Measurements from ENCODE around the gene HDAC9.

The HDAC9 gene

GRCh38 chr7:18572154-18572553, 76.6 kb downstream of the HDAC9 start:
- DNase-seq (ENCODE audit: low read depth, low spot score): no peak
- Histone ChIP-seq H3K9me3 (ENCODE audit: insufficient read depth, low read length) (no peaks in the 10 kb centered on the region), H3K4me3 (ENCODE audit: insufficient read length, low read depth) (no peak overlapping the region), H3K36me3 (ENCODE audit: insufficient read depth, insufficient read length, low read length) (peaks cover 5% of the 10 kb centered on the region), H3K9ac (ENCODE audit: insufficient read length, low read depth) (no peak overlapping the region), H3K27me3 (ENCODE audit: insufficient read depth, insufficient read length) (no peaks in the 10 kb centered on the region), H3K4me1 (ENCODE audit: insufficient read depth, insufficient read length) (no peaks in the 10 kb centered on the region)
- no peak for TF ChIP-seq YY1 (IDR thresholded peaks at IDR 0.05; ENCODE audit: insufficient read depth, insufficient read length)
- no peak for TF ChIP-seq SUZ12 (IDR thresholded peaks at IDR 0.05; ENCODE audit: extremely low read depth, insufficient read depth, insufficient read length)
- no peak for TF ChIP-seq ZNF274 (IDR thresholded peaks at IDR 0.05; ENCODE audit: low read depth, low read length)

DNA sequence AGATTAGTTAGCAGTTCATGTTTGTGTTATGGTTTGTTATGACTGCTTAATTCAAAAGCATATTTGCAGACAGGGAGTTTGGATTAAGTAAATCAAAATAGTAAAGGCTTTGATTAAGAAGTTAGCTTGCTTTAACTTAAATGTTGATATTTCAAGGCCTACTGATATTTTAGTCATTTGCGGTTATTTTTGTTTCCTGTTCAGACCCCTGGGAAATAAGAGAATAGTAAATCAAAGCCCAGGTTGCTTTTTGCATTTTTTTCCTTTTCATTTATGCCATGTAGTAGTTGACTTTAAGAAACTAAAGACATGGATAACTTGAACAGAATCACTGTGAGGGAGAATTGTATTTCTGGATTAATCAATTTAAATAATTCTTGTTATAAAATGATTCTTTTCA, 77.3 kb downstream of the HDAC9 start:
- no peaks in the 10 kb centered on the region for H3K27me3 ChIP-seq (ENCODE audit: insufficient read depth, insufficient read length)
- TF ChIP-seq ZNF274 (IDR thresholded peaks at IDR 0.05; ENCODE audit: low read depth, low read length): no peak
- no peak for TF ChIP-seq SUZ12 (IDR thresholded peaks at IDR 0.05; ENCODE audit: extremely low read depth, insufficient read depth, insufficient read length)
- TF ChIP-seq YY1 (IDR thresholded peaks at IDR 0.05; ENCODE audit: insufficient read depth, insufficient read length): no peak
- no peak overlapping the region for H3K9ac ChIP-seq (ENCODE audit: insufficient read length, low read depth)
- H3K4me3 ChIP-seq (ENCODE audit: insufficient read length, low read depth): no peak overlapping the region
- no peaks in the 10 kb centered on the region for H3K9me3 ChIP-seq (ENCODE audit: insufficient read depth, low read length)
- peaks cover 5% of the 10 kb centered on the region for H3K36me3 ChIP-seq (ENCODE audit: insufficient read depth, insufficient read length, low read length)
- no peak for DNase-seq (ENCODE audit: low read depth, low spot score)
- no peaks in the 10 kb centered on the region for H3K4me1 ChIP-seq (ENCODE audit: insufficient read depth, insufficient read length)

GRCh38 chr7:18573410-18574234, 78.1 kb downstream of the HDAC9 start:
- Histone ChIP-seq H3K9ac (ENCODE audit: insufficient read length, low read depth) (no peak overlapping the region), H3K36me3 (ENCODE audit: insufficient read depth, insufficient read length, low read length) (peaks cover 5% of the 10 kb centered on the region), H3K9me3 (ENCODE audit: insufficient read depth, low read length) (no peaks in the 10 kb centered on the region), H3K4me1 (ENCODE audit: insufficient read depth, insufficient read length) (no peaks in the 10 kb centered on the region), H3K27me3 (ENCODE audit: insufficient read depth, insufficient read length) (no peaks in the 10 kb centered on the region), H3K4me3 (ENCODE audit: insufficient read length, low read depth) (no peak overlapping the region)
- TF ChIP-seq SUZ12 (IDR thresholded peaks at IDR 0.05; ENCODE audit: extremely low read depth, insufficient read depth, insufficient read length): no peak
- no peak for TF ChIP-seq ZNF274 (IDR thresholded peaks at IDR 0.05; ENCODE audit: low read depth, low read length)
- TF ChIP-seq YY1 (IDR thresholded peaks at IDR 0.05; ENCODE audit: insufficient read depth, insufficient read length): no peak
- no peak for DNase-seq (ENCODE audit: low read depth, low spot score)

GRCh38 chr7:18574235-18574540, 78.6 kb downstream of the HDAC9 start:
- no peak overlapping the region for H3K9ac ChIP-seq (ENCODE audit: insufficient read length, low read depth)
- TF ChIP-seq ZNF274 (IDR thresholded peaks at IDR 0.05; ENCODE audit: low read depth, low read length) (no peak), SUZ12 (IDR thresholded peaks at IDR 0.05; ENCODE audit: extremely low read depth, insufficient read depth, insufficient read length) (no peak)
- H3K9me3 ChIP-seq (ENCODE audit: insufficient read depth, low read length): no peaks in the 10 kb centered on the region
- DNase-seq (ENCODE audit: low read depth, low spot score): no peak
- H3K4me3 ChIP-seq (ENCODE audit: insufficient read length, low read depth): no peak overlapping the region
- no peaks in the 10 kb centered on the region for H3K4me1 ChIP-seq (ENCODE audit: insufficient read depth, insufficient read length)
- H3K36me3 ChIP-seq (ENCODE audit: insufficient read depth, insufficient read length, low read length): peaks cover 5% of the 10 kb centered on the region
- no peaks in the 10 kb centered on the region for H3K27me3 ChIP-seq (ENCODE audit: insufficient read depth, insufficient read length)

- Histone ChIP-seq H3K36me3 (ENCODE audit: insufficient read depth, insufficient read length, low read length) (peaks cover 5% of the 10 kb centered on the region), H3K9me3 (ENCODE audit: insufficient read depth, low read length) (no peaks in the 10 kb centered on the region), H3K9ac (ENCODE audit: insufficient read length, low read depth) (no peak overlapping the region), H3K27me3 (ENCODE audit: insufficient read depth, insufficient read length) (no peaks in the 10 kb centered on the region), H3K4me3 (ENCODE audit: insufficient read length, low read depth) (no peak overlapping the region), H3K4me1 (ENCODE audit: insufficient read depth, insufficient read length) (no peaks in the 10 kb centered on the region)
- TF ChIP-seq SUZ12 (IDR thresholded peaks at IDR 0.05; ENCODE audit: extremely low read depth, insufficient read depth, insufficient read length) (no peak), ZNF274 (IDR thresholded peaks at IDR 0.05; ENCODE audit: low read depth, low read length) (no peak), YY1 (IDR thresholded peaks at IDR 0.05; ENCODE audit: insufficient read depth, insufficient read length) (no peak)
- DNase-seq (ENCODE audit: low read depth, low spot score): no peak
These were observed 79.1 kb downstream of the HDAC9 start for GRCh38 chr7:18574676-18575075.

GRCh38 chr7:18575622-18576572, 80.3 kb downstream of the HDAC9 start:
- Histone ChIP-seq H3K36me3 (ENCODE audit: insufficient read depth, insufficient read length, low read length) (peaks cover 5% of the 10 kb centered on the region), H3K9me3 (ENCODE audit: insufficient read depth, low read length) (no peaks in the 10 kb centered on the region), H3K4me3 (ENCODE audit: insufficient read length, low read depth) (no peak overlapping the region), H3K4me1 (ENCODE audit: insufficient read depth, insufficient read length) (no peaks in the 10 kb centered on the region), H3K9ac (ENCODE audit: insufficient read length, low read depth) (no peak overlapping the region), H3K27me3 (ENCODE audit: insufficient read depth, insufficient read length) (no peaks in the 10 kb centered on the region)
- TF ChIP-seq ZNF274 (IDR thresholded peaks at IDR 0.05; ENCODE audit: low read depth, low read length) (no peak), YY1 (IDR thresholded peaks at IDR 0.05; ENCODE audit: insufficient read depth, insufficient read length) (no peak), SUZ12 (IDR thresholded peaks at IDR 0.05; ENCODE audit: extremely low read depth, insufficient read depth, insufficient read length) (no peak)
- DNase-seq (ENCODE audit: low read depth, low spot score): no peak
